Uterus (tissue), 4 donors: ENCODE data around the gene SPATA31E1. TPM values are rescaled to one million over a fixed set of nuclear protein-coding genes. Genes with fewer than 3 reads are reported as not detected.

Source experiments
- DNase-seq, 2 donors: peaks; one replicate each; pipeline ENCODE4 v3.0.0-alpha.2; 2019 to 2020
- H3K27ac ChIP-seq, 2 donors: fragments of 200-600 bp; sonication (generic); 1 replicate in 1 of 2; 2 replicates in 1 of 2; pipeline ENCODE4 v1.5.1; 2016 to 2018
- H3K27me3 ChIP-seq, 2 donors: fragments of 200-600 bp; sonication (generic); one replicate each; pipeline ENCODE4 v1.5.1; 2018 to 2019; ENCODE audit warnings: control low read depth in 1 of 2
- H3K36me3 ChIP-seq, 2 donors: fragments of 200-600 bp; sonication (generic); one replicate each; pipeline ENCODE4 v1.5.1; 2019; ENCODE audit warnings: control low read depth in 1 of 2
- H3K4me1 ChIP-seq, 2 donors: fragments of 200-600 bp; sonication (generic); one replicate each; pipeline ENCODE4 v1.5.1; 2018 to 2019; ENCODE audit warnings: control low read depth in 1 of 2
- H3K4me3 ChIP-seq, 2 donors: fragments of 200-600 bp; sonication (generic); 1 replicate in 1 of 2; 2 replicates in 1 of 2; pipeline ENCODE4 v1.5.1; 2018 to 2019; ENCODE audit warnings: mild to moderate bottlenecking in 1 of 2
- H3K9me3 ChIP-seq, 2 donors: fragments of 200-600 bp; sonication (generic); one replicate each; pipeline ENCODE4 v1.5.1; 2019; ENCODE audit warnings: control low read depth in 1 of 2
- CTCF ChIP-seq, 4 experiments: fragments of 200-600 bp in 2 of 4; fragments of 450-650 bp in 2 of 4; sonication (generic) in 2 of 4; IDR thresholded peaks; one replicate each; pipeline ENCODE4 v1.5.1; 2016 to 2019; ENCODE audit warnings: antibody characterized with exemption in 4 of 4, mild to moderate bottlenecking in 2 of 4, moderate library complexity in 1 of 4
- POLR2A ChIP-seq, 2 donors: fragments of 450-650 bp; IDR thresholded peaks; one replicate each; pipeline ENCODE4 v1.6.1; 2016; ENCODE audit warnings: antibody characterized with exemption in 2 of 2, mild to moderate bottlenecking in 1 of 2, moderate library complexity in 1 of 2
- intact Hi-C: fragments of 100-400 bp; cut with DNase I; formaldehyde crosslinking; loops from one replicate; pipeline ENCODE4 v1.15.1; 2023; ENCODE audit warnings: low total_unique reads
- total RNA-seq, 4 donors: library from RNA; depleted of rRNA in 3 of 4; stranded (reverse); fragments of >200 nt in 3 of 4; gene quantifications; one replicate each; pipeline versions ENCODE4 v1.1.0 to v1.2.4, GENCODE V29; 2014 to 2023
- donor health status: DM: yes; HTN: yes; CAD: no.

The SPATA31E1 gene
- total RNA-seq, 4 donors from 2014 or later: not detected

- no peaks in the 10 kb centered on the region for H3K4me1 ChIP-seq
- TF ChIP-seq CTCF (IDR thresholded peaks at IDR 0.05): no peak
- TF ChIP-seq POLR2A (IDR thresholded peaks at IDR 0.05): no peak
- H3K36me3 ChIP-seq: no peaks in the 10 kb centered on the region
- no peak overlapping the region for H3K4me3 ChIP-seq
- DNase-seq: no peak
- H3K9me3 ChIP-seq: no peaks in the 10 kb centered on the region
- intact Hi-C loops: no loop called here
- H3K27me3 ChIP-seq: no peaks in the 10 kb centered on the region
- H3K27ac ChIP-seq: no peak overlapping the region
These were observed 2.6 kb upstream of the SPATA31E1 start for GRCh38 chr9:87880116-87880515.

GRCh38 chr9:87880683-87881082 lies 2.0 kb upstream of the SPATA31E1 start:
- Histone ChIP-seq H3K27ac (no peak overlapping the region), H3K27me3 (no peaks in the 10 kb centered on the region), H3K9me3 (no peaks in the 10 kb centered on the region), H3K36me3 (no peaks in the 10 kb centered on the region), H3K4me1 (no peaks in the 10 kb centered on the region), H3K4me3 (no peak overlapping the region)
- no peak for TF ChIP-seq POLR2A (IDR thresholded peaks at IDR 0.05)
- TF ChIP-seq CTCF (IDR thresholded peaks at IDR 0.05): no peak
- intact Hi-C loops: no loop called here
- DNase-seq: no peak

- no peak for DNase-seq
- TF ChIP-seq CTCF (IDR thresholded peaks at IDR 0.05) (no peak), POLR2A (IDR thresholded peaks at IDR 0.05) (no peak)
- Histone ChIP-seq H3K36me3 (no peaks in the 10 kb centered on the region), H3K27ac (no peak overlapping the region), H3K9me3 (no peaks in the 10 kb centered on the region), H3K27me3 (no peaks in the 10 kb centered on the region), H3K4me3 (no peak overlapping the region), H3K4me1 (no peaks in the 10 kb centered on the region)
- intact Hi-C loops: no loop called here
These were observed 597 bp downstream of the SPATA31E1 start for GRCh38 chr9:87883274-87883673.

GRCh38 chr9:87883990-87884389 lies 1.3 kb downstream of the SPATA31E1 start:
- TF ChIP-seq CTCF (IDR thresholded peaks at IDR 0.05) (no peak), POLR2A (IDR thresholded peaks at IDR 0.05) (no peak)
- DNase-seq: no peak

GRCh38 chr9:87884578-87885459 lies 2.1 kb downstream of the SPATA31E1 start:
- no peaks in the 10 kb centered on the region for H3K27me3 ChIP-seq
- H3K4me1 ChIP-seq: no peaks in the 10 kb centered on the region
- no peak for TF ChIP-seq POLR2A (IDR thresholded peaks at IDR 0.05)
- no peak for TF ChIP-seq CTCF (IDR thresholded peaks at IDR 0.05)
- no peaks in the 10 kb centered on the region for H3K9me3 ChIP-seq
- H3K27ac ChIP-seq: no peak overlapping the region
- no peak overlapping the region for H3K4me3 ChIP-seq
- intact Hi-C loops: no loop called here
- DNase-seq: no peak
- no peaks in the 10 kb centered on the region for H3K36me3 ChIP-seq

More at GRCh38 chr9:87883990-87884389, 1.3 kb downstream of the SPATA31E1 start:
- Histone ChIP-seq H3K27ac (no peak overlapping the region), H3K4me3 (no peak overlapping the region), H3K36me3 (no peaks in the 10 kb centered on the region), H3K9me3 (no peaks in the 10 kb centered on the region), H3K4me1 (no peaks in the 10 kb centered on the region), H3K27me3 (no peaks in the 10 kb centered on the region)
- intact Hi-C loops: no loop called here
